Right ventricle myocardium inferior (tissue), 1 donor: ENCODE data around the gene LILRA1. TPM values are rescaled to one million over a fixed set of nuclear protein-coding genes. Genes with fewer than 3 reads are reported as not detected.
"Not testable (repeated sequence)": the region's sequence is repeated elsewhere in the genome, so short reads cannot be mapped to it uniquely, and the experiment has no call there.

Experiments used
- ATAC-seq: fragments of 200-7000 bp; cut with Tn5 transposase; one replicate; pipeline ENCODE4 v1.9.1; 2020; ENCODE audit warnings: mild to moderate bottlenecking, moderate library complexity
- DNase-seq: peaks from one replicate; pipeline ENCODE4 v3.0.0; 2021; ENCODE audit errors: missing footprints
- intact Hi-C: fragments of 100-400 bp; cut with DNase I; formaldehyde crosslinking; loops from one replicate; pipeline ENCODE4 v1.11.0; 2022
- total RNA-seq: library from RNA; stranded (reverse); fragmentation: NEBNext Ultra II Directional; extraction: Animal tissue kit (Norgen Biotek cat#: 25700); gene quantifications from one replicate; pipeline ENCODE4 v1.2.1, GENCODE V29; 2021
- donor health status: DM: no; HTN: yes; CAD: no; lungs with severe emphysema.

The LILRA1 gene
- total RNA-seq, 1 donor from 2014 or later = 0.92 TPM

DNA sequence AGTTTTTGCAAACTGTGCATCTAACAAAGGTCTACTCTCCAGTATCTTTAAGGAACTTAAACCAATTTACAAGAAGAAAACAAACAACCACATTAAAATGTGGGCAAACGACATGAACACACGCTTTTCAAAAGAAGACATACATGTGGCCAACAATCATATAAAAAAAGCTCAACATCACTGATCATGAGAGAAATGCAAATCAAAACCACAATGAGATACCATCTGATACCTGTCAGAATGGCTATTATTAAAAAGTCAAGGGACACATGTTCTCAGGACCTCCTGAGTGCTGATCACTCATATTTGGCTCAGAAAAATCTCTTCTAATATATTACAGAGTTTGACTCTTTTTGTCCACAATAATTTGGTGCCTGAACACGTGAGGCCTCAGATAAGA is 22.6 kb downstream of the LILRA1 start:
- DNase-seq (no peak), ATAC-seq (no peak)
- intact Hi-C loops = no loop called here

DNA sequence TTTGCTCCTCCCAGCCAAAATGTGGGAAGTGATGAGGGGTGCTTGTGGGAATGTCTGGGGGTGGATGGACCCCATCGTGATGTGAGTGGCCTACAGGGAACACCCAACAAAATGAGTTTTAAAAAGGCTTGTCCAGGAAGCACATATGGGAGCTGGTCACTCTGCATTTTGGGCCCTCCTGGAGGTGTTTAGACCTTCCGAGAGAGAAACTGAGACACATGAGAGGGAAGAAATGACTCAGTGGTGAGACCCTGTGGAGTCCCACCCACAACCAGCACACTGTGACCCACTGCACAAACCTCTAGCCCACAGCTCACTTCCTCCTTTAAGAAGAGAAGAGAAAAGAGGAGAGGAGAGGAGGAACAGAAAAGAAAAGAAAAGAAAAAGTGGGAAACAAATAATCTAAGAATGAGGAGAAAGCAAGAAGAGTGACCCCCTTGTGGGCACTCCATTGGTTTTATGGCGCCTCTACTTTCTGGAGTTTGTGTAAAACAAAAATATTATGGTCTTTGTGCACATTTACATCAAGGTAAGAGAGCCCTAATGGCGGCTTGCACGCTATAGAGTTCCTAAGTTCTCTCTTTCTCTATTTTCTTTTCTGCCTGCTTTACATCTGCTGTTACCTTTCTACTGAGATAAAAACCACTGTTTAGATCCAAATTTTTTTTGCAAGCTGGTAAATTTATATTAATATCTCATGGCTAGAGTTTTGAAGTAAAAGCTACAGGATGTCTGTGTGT is 23.6 kb downstream of the LILRA1 start:
- ATAC-seq = no peak
- no peak for DNase-seq
- intact Hi-C loops = no loop called here

DNA sequence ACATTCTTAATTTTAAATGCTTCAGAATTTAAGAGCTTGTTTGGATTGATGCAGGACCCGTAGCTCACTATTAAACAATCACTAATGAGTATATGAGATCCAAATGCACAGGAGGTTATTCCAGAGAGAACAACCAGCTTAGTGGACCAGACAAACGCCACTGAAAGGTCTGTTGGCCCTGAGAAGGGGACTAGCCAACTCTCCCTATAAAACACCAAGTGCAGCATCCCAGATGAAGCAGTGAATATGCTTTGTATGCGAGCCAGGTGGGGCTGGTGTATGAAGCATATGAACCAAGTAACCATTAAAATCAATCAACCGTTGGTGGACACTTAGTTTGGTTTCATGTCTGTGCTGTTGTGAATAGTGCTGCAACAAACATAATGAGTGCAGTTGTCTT is 27.0 kb downstream of the LILRA1 start:
- intact Hi-C loops = no loop called here
- DNase-seq (no peak), ATAC-seq (no peak)

DNA sequence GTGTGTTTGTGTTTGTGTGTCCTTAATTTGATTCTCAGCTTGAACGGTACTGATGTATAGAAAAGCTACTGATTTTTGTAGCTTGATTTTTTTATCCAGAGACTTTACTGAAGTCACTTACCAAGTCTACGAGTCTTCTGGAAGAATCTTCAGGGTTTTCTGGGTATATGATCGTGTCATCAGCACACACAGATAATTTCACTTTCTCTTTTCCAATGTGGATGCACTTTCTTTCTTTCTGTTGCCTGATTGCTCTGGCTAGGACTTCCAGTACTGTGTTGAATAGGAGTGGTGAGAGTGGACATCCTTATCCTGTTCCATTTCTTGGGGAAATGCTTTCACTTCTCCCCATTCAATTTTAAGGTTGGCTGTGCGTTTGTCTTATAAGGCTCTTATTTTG is 29.0 kb downstream of the LILRA1 start:
- intact Hi-C loops = no loop called here
- ATAC-seq = no peak
- DNase-seq = no peak

DNA sequence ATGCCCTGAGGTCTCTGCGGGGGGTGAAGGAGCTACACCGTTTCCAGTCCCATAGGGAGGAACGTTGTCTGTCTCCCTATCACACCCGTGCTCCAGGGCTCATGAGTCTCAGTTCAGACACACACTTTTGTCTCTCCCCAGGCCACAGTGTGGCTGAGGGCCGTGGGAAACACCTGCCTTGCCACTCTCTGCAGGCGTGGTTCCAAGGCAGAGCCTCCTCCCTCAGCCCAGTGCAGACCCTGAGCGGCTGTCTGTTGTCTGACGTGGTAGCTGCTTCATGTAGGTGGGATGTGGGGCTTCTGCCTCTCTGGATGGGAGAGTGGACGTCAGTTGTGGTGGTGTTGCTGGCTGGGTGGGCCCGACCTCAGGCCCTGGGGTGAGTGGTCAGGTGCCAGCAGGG is 30.8 kb downstream of the LILRA1 start:
- ATAC-seq, intact Hi-C loops, DNase-seq: not testable (repeated sequence)

DNA sequence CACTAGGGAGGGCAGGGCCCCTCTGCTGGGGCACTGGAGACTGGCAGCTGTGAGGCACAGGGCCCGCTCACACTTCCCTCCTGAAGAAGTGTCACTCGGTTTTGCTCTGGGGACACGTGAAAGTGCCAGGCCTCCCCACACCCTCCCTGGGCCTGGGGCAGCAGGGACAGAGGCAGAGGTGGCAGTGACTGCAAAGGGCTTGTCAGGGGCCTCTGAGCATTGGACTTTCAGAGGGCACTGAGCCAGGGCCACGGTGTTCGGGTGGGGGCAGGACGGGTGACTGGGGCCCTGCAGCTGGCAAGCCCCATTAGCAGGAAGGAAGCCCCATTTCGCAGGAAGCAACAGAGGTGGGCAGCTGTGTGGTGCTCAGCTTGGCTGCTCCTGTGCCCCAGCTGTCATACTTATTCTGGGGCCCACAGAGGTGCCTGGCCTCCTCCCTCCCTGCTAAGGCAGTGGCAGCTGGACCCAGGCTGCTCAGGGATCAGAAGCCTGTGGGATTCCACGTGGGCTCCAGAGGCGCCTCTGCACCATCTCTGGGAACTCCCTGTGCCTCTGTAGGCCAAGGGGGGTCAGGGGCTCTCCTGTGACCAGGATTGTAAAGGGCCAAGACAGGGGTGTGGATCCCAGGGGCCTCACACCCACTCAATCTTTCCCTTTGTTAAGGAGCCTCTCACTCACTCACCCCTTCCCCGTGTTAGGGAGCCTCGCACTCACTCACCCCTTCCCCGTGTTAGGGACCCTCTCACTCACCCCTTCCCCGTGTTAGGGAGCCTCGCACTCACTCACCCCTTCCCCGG is 31.7 kb downstream of the LILRA1 start:
- intact Hi-C loops, DNase-seq, ATAC-seq: not testable (repeated sequence)

DNA sequence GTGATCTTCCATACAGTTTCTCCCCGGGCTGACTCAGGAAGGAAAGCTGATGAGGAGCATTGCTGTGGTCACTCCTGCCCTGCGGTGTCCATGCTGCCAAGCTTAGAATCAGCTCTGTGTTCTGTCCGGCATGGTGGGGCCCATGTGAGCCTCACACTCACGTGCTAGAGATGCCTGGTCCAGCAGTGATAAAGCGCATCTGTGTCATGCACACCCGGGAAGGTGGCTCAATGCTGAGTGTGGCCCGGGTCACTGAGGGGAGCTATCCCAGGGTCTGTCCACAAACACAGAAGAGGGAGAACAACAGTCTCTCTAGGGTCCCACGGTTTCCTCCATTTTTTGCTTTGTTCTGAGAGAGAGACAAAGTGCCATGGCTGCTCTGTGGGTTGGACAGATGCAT is 33.3 kb downstream of the LILRA1 start:
- ATAC-seq (no peak), DNase-seq (no peak)
- intact Hi-C loops = no loop called here

DNA sequence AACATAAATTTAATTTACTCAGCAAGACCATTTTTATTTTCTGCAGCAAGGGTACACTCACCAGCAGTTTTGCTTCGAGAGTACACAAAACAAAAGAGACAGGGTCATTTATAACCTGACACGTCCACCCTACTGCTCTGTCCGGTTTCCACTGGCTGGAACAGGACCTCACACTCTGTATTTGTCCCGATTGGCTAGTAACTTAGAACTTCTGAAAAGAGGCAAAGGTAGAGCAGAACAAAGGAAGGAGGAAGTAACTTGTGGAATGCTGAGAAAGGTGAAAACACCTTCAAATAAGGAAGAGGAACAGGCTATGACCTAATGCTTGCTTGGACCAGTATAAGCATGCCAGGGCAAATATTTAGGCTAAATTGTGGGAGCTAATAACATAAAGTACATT is 34.5 kb downstream of the LILRA1 start:
- intact Hi-C loops, DNase-seq, ATAC-seq: not testable (repeated sequence)

DNA sequence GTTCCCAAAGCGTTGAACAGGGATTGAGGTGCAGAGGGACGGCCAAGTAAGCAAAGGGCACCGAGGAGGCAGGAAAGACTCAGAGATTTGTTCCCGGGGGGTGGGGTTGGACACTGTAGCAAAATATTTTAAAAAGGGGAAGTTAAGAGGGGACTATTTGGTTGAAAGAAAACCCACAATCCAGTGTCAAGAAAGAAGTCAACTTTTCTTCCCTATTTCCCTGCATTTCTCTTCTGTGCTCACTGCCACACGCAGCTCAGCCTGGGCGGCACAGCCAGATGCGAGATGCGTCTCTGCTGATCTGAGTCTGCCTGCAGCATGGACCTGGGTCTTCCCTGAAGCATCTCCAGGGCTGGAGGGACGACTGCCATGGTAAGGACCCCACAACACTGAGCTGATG is 36.8 kb downstream of the LILRA1 start, which contains the start of gene LILRB1:
LILRB1 (plus strand) TSS at position 223 of the 400 bp plus-strand sequence. CDS start 590 bp downstream, outside the sequence.
- intact Hi-C loops = not testable (repeated sequence)
- DNase-seq (peak; percentile 78), ATAC-seq (peak; percentile 52)

DNA sequence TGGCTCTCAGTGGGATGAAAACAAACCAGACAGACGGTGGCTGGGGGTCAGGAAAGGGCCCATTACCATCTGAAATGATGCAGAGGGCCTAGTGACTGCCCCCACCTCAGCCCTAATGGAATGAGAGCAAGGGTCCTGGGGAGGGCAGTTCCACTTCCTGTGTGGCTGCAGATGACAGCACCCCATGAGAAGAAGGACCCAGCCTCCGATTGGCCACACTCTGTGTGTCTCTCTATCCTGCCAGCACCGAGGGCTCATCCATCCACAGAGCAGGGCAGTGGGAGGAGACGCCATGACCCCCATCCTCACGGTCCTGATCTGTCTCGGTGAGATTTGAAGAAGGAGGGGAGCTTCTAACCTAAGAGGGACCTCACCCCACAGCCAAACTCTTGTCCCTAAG is 37.4 kb downstream of the LILRA1 start:
- ATAC-seq = peak; percentile 39
- intact Hi-C loops = no loop called here
- no peak for DNase-seq

DNA sequence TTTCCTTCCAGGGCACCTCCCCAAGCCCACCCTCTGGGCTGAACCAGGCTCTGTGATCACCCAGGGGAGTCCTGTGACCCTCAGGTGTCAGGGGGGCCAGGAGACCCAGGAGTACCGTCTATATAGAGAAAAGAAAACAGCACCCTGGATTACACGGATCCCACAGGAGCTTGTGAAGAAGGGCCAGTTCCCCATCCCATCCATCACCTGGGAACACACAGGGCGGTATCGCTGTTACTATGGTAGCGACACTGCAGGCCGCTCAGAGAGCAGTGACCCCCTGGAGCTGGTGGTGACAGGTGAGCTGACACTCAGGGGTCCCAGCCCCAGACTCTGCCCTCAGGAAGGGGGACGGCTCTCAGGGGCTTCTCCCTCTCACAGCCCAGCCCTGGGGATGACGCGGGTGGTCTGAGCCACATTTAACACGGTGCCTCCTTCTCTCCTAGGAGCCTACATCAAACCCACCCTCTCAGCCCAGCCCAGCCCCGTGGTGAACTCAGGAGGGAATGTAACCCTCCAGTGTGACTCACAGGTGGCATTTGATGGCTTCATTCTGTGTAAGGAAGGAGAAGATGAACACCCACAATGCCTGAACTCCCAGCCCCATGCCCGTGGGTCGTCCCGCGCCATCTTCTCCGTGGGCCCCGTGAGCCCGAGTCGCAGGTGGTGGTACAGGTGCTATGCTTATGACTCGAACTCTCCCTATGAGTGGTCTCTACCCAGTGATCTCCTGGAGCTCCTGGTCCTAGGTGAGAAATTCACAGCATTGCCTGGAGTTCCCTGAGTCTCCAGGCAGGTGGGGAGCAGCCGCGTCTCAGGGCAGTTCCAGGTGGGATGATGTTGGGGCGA is 38.3 kb downstream of the LILRA1 start:
- ATAC-seq, intact Hi-C loops, DNase-seq: not testable (repeated sequence)

DNA sequence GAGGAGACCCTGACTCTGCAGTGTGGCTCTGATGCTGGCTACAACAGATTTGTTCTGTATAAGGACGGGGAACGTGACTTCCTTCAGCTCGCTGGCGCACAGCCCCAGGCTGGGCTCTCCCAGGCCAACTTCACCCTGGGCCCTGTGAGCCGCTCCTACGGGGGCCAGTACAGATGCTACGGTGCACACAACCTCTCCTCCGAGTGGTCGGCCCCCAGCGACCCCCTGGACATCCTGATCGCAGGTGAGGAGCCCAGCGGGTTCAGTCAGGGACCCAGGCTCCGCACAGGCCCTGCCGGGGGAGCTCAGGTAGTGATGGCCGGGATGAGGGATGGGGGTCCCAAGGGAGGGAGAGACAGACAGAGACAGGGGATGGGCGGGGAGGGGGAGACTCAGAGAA is 39.1 kb downstream of the LILRA1 start:
- intact Hi-C loops, ATAC-seq, DNase-seq: not testable (repeated sequence)

DNA sequence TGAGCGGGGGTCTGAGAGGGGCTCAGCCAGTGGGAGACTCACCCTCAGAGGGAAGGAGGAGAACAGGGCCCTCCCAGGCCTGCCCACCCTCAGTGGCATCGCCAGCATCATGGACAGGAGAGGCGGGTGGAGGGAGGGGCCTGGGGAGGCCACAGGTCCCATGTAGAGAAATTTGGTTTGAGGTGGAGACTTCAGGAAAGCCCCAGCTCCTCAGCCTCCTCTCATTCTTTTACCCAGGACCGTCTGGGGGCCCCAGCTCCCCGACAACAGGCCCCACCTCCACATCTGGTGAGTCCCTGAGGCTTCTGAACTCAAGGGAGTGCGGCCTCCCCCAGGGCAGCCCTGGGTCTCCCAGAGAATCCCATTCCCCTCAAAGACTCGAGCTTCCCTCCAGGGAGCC is 40.0 kb downstream of the LILRA1 start:
- DNase-seq = no peak
- intact Hi-C loops = no loop called here

DNA sequence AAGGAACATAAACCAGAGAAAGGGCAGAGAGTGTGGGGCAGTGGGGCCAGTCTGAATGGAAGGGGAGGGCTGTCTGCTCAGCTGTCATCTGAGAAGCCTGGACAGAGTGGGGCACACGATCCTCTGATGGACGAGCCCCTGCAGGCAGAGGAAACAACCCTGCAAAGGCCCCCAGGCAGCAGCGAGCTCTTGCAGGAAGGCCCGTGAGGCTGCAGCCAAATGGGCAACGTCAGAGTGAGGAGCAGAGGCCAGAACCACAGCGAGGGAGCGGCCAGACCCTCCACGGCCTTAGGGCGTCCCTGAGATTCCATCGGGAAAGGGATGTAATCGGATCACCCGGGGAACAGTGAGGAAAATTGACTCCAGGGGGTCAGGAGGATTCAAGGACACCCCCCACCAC is 42.6 kb downstream of the LILRA1 start:
- intact Hi-C loops, DNase-seq, ATAC-seq: not testable (repeated sequence)

More for the DNA sequence above, 40.0 kb downstream of the LILRA1 start:
- ATAC-seq = no peak

DNA sequence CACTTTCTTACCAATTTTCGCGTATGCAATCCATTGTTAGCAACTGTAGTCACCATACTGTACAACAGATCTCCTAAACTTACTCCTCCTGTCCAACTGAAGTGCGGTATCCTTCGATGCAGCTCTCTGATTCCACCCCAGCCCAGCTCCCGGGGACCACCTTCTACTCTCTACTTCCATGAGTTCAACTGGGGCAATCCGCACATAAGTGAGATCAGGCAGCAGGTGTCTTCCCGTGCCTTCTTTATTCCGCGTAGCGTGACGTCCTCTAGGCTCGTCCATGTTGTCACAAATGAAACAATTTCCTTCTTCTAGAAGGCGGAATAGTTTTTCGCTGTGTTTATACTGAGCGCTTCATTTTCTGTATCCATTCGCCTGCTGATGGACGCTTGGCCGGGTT is 45.3 kb downstream of the LILRA1 start:
- ATAC-seq (no peak), DNase-seq (no peak)
- intact Hi-C loops = no loop called here

DNA sequence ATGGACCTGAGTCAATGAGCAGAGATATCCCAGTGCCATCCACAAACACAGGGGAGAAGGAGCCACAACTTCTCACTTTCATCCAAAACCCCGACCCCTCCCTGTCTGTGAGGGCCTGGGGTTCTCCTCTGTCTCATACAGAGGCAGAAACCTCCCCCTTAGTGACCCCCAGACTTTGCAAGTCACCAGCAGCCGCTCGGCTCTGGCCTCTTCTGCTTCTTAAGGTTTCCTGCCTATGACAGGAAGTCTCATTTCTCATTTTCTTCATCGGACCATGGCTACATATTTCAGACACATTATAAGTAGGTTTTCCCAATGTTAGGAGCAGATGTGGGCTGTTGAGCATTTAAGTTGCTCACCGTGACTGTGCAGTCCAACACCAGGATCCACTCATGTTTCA is 49.5 kb downstream of the LILRA1 start:
- DNase-seq, ATAC-seq, intact Hi-C loops: not testable (repeated sequence)

DNA sequence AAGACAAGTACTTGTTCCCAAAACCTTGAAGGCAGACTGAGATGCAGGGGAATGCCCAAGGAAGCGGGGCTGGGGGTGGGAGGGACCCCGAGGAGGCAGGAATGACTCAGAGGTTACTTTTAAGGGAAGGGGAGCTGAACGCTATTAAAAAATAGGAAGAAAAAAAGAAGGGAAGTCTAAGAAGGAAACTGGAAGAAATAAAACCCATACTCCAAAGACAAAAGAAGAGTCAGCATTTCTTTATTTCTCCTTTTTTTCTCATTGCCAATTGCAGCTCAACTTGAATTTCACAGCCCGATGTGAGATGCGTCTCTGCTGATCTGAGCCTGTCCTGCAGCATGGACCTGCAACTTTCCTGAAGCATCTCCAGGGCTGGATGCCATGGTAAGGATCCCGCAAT is 50.2 kb downstream of the LILRA1 start:
- ATAC-seq = peak; percentile 59
- intact Hi-C loops, DNase-seq: not testable (repeated sequence)

DNA sequence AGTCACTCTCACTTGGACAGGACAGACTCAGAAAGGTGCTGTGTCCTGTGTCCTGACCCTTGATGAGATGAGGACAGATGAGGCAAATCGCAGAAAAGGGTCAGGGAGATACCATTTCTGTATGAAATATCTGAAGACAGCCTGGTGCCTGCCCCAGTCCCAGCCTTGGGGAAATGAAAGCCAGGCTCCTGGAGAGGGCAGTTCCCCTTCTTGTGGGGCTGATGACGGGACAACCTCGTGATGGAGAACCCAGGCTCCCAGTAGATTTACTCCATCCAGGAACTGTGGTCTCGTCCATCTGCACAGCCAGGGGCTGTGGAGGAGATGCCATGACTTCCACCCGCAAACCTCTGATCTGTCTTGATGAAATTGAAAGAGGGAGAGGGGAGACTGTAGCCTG is 50.6 kb downstream of the LILRA1 start:
- DNase-seq = no peak
- ATAC-seq = peak; percentile 65

DNA sequence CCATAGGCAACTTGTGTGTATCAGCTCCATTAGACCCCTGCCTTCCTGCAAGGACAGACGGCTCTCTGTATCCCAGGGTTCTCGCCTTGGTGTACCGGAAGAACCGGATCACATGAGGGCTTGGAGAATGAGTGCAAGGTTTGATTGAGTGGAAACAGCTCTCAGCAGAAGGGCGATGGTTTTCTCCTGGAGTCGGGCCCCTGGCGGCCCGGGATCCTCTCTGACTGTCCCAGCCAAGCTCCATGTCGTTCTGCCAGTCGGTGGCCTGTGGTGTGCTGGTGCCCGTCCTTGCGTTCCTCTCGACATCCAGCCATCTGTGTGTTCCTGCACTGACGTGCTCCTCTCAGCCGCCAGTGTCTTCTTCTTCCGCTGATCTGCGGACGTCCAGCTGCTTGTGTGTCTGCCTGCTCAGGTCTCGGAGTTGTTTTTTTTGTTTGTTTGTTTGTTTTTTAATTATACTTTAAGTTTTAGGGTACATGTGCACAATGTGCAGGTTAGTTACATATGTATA is 53.0 kb downstream of the LILRA1 start:
- DNase-seq (no peak), ATAC-seq (no peak)
- intact Hi-C loops = no loop called here

More for the DNA sequence above, 50.6 kb downstream of the LILRA1 start:
- intact Hi-C loops = no loop called here
